Stromal cell of bone marrow (primary cell): ENCODE measurements around the gene NDUFA5.

ENCODE experiments used
- DNase-seq: peaks from one replicate; pipeline ENCODE4 v3.0.0-alpha.2; 2012; ENCODE audit warnings: low read depth

Gene NDUFA5

GRCh38 chr7:123557398-123558288 is at the start of gene NDUFA5:
Gene NDUFA5, minus strand, starts transcription at chr7:123557818. Its CDS starts 23 bp downstream, at chr7:123557795.
- peak; percentile 99 for DNase-seq

GRCh38 chr7:123604739-123605138 is 47.1 kb upstream of the NDUFA5 start:
- no peak for DNase-seq

GRCh38 chr7:123602648-123603047 is 45.0 kb upstream of the NDUFA5 start:
- DNase-seq: no peak

- no peak for DNase-seq
Measured at GRCh38 chr7:123601530-123601929, 43.9 kb upstream of the NDUFA5 start, which contains the start of gene ASB15. Gene ASB15, plus strand, starts transcription at chr7:123601821. Its CDS starts 12,682 bp downstream, at chr7:123614503.

- no peak for DNase-seq
Measured at GRCh38 chr7:123600876-123601275, 43.3 kb upstream of the NDUFA5 start.

- no peak for DNase-seq
Measured at GRCh38 chr7:123599766-123600165, 42.1 kb upstream of the NDUFA5 start.

GRCh38 chr7:123598657-123599056 is 41.0 kb upstream of the NDUFA5 start:
- no peak for DNase-seq

- DNase-seq: no peak
Measured at GRCh38 chr7:123594813-123595241, 37.2 kb upstream of the NDUFA5 start.

GRCh38 chr7:123588376-123588775 is 30.8 kb upstream of the NDUFA5 start:
- no peak for DNase-seq

GRCh38 chr7:123583821-123584220 is 26.2 kb upstream of the NDUFA5 start:
- no peak for DNase-seq

- no peak for DNase-seq
Measured at GRCh38 chr7:123581162-123581459, 23.5 kb upstream of the NDUFA5 start.

GRCh38 chr7:123580406-123581161 is 23.0 kb upstream of the NDUFA5 start:
- peak; percentile 21 for DNase-seq

- no peak for DNase-seq
Measured at GRCh38 chr7:123579416-123579815, 21.8 kb upstream of the NDUFA5 start.

GRCh38 chr7:123573896-123574467 is 16.4 kb upstream of the NDUFA5 start:
- no peak for DNase-seq

- no peak for DNase-seq
Measured at GRCh38 chr7:123573341-123573740, 15.7 kb upstream of the NDUFA5 start.

GRCh38 chr7:123571684-123572083 is 14.1 kb upstream of the NDUFA5 start:
- DNase-seq: peak; percentile 2

GRCh38 chr7:123571187-123571586 is 13.6 kb upstream of the NDUFA5 start:
- no peak for DNase-seq

GRCh38 chr7:123570390-123571182 is 13.0 kb upstream of the NDUFA5 start:
- DNase-seq: no peak

GRCh38 chr7:123569352-123570010 is 11.9 kb upstream of the NDUFA5 start:
- no peak for DNase-seq

GRCh38 chr7:123562121-123562520 is 4.5 kb upstream of the NDUFA5 start:
- DNase-seq: no peak

- no peak for DNase-seq
Measured at GRCh38 chr7:123558289-123558874, 764 bp upstream of the NDUFA5 start.
